Lung microvascular endothelial cell (primary cell): Measurements from ENCODE around the gene ELANE. TPM values are rescaled to one million over a fixed set of nuclear protein-coding genes. Genes with fewer than 3 reads are reported as not detected.
"Not testable (repeated sequence)": the region's sequence is repeated elsewhere in the genome, so short reads cannot be mapped to it uniquely, and the experiment has no call there.

Experiments
- DNase-seq, 2 donors: peaks; one replicate each; pipeline versions ENCODE4 v3.0.0 to v3.0.0-alpha.2; 2010; ENCODE audit warnings: low read depth in 2 of 2
- total RNA-seq: library from RNA; depleted of rRNA; stranded (reverse); fragments of >200 nt; gene quantifications from 2 replicates; pipeline ENCODE4 v1.2.1, GENCODE V29; 2014

Gene ELANE
- total RNA-seq, 1 donor from 2014 or later = not detected

DNA sequence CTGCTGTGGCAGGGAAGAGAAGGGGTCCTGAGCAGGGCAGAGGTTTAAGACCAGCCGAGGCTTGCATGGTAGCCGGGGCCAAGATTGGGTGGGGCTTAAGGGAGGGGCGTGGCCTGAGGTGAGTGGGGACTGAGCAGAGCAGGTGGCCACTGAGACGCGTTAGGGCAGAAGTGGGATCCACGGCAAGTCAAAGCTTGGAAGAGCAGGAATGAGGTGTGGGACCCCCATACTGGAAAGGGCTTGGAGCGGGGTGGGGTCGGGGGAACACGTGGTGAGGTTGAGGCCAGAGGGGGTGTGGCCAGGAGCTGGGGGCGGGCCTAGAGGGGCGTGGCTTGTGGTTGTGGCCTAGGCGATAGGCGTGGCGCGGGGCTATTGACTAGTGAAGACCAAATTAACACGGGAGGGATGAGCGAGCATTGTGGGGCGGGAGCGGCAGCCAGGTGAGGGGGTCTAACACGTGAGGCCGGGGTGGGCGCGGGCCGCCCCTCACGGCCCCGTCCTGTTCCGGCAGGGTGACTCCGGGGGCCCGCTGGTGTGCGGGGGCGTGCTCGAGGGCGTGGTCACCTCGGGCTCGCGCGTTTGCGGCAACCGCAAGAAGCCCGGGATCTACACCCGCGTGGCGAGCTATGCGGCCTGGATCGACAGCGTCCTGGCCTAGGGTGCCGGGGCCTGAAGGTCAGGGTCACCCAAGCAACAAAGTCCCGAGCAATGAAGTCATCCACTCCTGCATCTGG, 10.6 kb downstream of the ELANE start:
- DNase-seq = peak; percentile 62 to 68

DNA sequence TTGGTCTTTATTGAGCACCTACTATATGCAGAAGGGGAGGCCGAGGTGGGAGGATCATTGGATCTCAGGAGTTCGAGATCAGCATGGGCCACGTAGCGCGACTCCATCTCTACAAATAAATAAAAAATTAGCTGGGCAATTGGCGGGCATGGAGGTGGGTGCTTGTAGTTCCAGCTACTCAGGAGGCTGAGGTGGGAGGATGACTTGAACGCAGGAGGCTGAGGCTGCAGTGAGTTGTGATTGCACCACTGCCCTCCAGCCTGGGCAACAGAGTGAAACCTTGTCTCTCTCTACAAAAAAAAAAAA, 11.2 kb downstream of the ELANE start:
- DNase-seq = no peak

DNA sequence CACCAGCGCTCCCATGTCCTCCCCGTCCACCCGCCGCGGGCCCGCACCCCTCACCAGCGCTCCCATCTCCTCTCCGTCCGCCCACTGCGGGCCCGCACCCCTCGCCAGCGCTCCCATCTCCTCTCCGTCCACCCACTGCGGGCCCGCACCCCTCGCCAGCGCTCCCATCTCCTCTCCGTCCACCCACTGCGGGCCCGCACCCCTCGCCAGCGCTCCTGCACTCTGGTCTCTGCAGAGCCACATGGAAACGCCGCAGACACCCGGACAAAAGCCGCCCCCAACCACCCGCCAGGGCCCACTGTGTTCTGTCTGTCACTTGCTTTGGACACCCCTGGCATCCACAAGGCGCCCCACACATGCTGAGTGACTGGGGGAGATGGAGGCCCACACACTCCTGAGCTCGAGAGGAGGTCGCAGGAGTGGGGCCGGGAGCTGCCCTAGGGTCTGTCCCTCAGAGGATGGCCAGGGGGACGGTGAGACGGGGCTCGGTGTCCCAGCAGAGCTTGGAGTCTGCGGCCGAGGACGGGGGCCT, 14.7 kb downstream of the ELANE start:
- no peak for DNase-seq

DNA sequence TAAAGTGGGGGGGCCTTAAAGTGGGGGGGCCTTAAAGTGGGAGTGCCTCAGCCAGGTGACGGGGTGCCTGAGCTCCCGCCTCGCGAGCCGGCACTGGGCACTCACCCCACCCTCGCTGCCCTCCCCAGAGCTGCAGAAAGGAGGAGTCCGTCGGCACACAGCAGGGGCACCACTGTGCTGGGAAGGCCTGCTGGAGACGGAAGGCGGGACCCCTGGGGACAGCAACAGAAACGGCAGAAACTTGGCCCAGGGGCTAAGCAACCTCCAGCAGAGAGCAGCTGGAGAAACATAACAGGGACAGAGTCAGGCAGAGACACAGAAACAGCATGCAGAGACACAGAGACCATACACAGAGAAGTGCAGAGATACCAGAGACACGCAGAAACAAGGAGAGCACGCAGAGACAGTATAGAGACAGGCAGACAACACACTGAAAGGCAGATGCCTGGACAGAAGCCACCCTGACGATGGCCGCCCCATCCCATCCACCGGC, 15.2 kb downstream of the ELANE start:
- no peak for DNase-seq

DNA sequence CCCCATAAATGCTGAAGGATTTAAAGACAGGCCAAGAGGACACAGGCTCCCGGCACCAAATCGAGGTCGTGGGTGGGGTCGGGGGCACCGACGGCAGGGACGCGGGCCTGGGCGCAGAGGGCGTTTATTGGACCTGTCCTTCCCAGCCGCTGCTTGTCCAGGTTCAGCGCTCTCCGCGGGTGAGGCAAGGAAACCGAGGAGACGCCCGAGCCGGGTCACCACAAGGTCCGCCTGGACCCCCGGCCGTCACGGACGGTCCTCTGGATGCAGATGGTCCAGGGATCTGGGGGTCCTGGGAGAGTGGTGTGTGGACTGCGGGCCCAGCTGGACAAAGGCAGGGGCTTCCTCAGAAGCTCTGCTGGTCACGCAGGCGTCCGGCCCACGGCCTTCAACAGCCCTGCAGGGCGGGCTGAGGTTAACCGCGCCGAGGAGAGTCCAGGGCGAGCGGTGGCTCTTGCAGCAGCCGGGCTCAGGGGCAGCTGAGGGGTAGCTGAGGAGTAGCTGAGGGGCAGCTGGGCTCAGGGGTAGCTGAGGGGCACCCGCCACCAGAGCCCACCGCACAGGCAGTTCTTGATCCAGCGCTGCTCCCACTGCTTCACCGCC, 15.9 kb downstream of the ELANE start:
- no peak for DNase-seq

DNA sequence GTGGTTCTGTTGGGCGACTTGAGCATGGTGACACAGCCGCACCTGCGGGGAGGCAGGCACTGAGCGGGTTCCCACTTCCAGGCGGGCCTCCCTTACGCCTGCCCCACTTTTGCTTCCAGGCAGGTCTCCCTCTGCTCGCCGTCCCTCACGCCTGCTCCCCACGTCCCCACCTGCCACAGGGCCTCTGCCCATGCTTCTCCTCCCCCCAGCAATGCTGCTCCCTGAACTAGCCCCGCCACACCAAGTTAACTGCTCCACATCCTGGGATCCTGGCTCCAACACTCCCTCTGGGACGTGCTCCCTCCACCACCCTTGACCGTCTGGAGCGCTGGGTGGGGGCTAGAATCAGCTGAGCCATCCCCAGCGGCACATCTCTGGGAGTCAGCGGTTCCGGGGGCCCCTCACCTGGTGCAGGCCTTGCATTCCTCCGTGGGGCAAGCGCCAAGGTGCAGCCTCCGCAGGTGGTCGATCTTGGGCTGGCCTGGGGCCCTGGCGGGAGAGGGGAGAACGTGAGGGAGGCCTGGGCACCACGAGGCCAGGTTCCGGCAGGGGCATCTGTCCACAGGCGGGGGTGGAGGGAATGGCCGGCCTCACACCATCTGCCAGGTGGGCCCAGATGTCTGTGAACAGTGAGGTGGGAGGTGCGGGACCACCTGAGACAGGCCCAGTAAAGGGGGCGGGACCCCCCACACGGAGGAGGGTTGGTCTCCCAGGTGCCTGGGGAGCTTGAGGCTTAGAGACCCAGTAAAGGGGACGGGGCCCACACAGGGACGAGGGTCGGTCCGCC, 16.5 kb downstream of the ELANE start:
- no peak for DNase-seq

DNA sequence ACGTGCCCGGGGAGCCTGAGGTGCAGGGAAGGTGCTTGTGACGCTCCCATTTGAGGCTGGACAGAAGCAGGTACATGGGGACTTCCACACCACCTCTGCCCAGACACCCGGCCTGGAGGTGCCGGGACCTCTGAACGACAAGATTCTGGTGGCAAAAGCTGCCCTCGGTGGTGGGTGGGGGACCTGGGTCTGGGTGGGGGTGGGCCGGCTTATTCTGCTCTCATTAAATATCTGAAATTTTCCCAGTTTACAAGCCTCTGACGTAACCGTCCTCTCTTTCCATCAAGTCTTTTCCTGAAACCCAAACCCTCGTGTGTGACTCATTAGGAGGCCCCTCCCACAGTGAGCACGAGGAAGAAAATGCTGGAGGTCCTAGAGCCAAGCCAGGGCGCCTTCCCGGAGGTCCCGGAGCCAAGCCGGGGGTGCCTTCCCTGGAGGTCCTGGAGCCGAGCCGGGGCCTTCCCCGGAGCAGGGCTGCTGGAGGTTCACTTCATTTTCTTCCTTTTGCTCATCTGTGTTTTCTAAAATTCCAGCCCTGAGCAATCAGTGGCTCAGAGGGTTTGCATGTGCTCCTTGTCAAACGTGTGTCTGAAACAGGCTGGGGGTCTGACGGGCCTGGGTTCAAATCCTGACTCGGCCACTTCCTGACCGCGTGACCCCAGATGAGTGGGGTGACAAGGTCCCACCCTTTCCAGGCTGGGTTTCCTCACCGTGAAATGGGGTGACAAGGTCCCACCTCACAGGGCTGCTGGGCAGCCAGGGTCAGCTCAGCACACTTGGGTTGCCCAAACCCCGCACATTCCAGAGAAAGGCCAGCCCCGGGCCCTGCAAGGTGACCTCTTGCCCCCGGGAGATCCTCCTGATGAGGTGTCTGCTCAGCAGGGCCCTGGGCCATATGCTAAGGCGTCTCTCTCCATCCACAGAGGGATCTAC, 17.4 kb downstream of the ELANE start:
- DNase-seq = peak; percentile 90

DNA sequence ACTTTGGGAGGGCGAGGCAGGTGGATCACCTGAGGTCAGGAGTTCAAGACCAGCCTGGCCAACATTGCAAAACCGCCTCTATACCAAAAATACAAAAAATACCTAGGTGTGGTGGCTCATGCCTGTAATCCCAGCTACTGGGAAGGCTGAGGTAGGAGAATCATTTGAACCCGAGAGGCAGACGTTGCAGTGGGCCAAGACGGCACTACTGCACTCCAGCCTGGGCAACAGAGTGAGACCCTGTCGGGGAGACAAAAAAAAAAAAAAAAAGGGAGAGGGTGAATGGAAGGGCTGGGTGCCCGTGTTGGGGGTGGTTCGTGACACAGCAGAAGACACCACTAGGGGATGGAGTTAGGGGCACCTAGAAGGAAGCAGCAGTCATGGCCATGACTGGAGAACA, 18.2 kb downstream of the ELANE start:
- DNase-seq = no peak

DNA sequence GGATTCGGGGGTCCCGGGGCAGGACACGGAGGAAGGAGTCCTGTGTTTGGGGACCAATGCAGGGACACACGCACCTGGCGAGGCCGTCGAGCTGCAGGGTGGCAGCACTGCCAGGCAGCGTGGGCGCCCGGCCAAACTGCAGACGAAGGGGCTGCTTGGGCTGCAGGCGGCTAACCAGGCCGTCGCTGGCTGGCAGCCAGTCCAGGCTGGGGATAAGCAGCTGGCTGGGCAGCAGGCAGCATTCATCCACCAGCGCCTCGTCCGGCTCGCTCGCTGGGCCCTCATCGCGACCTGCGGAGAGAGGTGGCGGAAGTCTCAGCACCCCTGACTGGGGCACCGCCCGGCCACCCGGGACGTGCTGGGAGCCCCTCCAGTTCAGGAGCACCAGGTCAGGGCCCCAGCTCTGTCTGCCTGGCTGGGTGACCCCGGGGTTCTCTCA, 18.9 kb downstream of the ELANE start:
- peak in 1 of 2 donors; percentile 32 for DNase-seq

DNA sequence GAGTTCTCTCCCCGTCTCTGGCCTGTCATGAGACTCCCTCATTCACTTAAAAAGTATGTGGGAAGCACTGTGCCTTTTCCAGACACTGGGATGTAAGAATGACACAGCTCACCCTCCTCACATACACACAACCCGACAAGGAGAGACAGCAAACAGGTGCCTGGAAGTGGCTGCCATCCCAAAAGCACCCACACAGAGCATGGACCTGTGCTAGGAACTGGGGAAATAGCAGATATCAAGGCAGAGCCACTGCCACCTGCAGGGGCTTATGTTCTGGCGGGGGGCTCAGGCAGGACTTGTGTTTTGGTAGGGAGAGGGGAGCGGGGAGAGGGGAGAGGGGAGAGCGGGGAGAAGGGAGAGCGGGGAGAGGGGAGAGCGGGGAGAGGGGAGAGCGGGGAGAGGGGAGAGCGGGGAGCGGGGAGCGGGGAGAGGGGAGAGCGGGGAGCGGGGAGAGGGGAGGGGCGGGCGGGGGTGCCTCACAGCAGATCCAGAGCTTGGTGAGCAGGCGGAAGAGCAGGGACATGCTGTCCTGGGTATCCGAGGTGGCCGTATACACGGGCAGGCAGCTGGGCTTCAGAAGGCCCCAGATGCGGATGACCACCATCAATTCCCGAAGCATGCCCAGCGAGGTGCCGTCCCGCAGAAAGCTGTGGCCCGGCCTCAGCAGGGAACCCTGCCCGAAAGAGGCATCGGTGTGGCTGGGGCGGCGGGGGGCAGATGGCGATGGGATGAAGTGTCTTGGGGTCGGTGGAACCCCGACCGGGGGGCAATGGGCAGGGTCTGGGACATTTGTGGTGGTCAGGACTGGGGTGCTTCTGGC, 19.6 kb downstream of the ELANE start:
- peak in 1 of 2 donors; percentile 32 for DNase-seq

DNA sequence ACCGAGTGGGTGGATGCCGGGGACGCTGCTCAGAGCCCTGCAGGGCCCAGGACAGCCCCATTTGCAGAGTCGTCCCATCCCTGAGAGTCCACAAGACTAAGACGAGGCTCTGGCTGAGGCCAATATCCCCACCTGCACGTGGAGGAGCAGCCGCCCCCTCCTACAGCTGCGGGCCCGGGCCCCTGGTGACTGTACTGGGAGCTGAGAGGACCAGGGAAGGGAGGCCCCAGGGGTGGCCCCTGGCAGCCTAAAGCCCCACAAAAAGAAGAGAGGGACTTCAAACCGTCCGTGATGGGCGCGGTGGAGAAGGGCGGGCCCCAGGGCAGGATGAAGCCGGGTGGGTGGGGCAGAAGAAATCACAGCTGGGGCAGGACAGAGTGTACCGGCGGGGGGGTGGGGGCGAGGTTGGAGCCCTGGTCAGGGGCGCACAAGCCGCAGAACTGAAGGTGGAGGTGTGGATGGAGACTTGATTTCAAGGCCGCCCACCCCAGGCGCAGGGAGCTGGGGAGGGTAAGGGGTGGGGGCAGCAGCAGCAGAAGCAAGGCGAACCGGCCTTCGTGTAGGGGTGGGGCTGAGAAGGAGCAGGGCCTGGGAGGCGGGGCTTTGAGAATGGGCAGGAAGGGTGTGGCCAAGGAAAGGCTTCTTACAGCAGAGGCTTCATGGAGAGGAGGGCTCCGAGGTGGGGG, 20.3 kb downstream of the ELANE start:
- peak in 1 of 2 donors; percentile 71 for DNase-seq

DNA sequence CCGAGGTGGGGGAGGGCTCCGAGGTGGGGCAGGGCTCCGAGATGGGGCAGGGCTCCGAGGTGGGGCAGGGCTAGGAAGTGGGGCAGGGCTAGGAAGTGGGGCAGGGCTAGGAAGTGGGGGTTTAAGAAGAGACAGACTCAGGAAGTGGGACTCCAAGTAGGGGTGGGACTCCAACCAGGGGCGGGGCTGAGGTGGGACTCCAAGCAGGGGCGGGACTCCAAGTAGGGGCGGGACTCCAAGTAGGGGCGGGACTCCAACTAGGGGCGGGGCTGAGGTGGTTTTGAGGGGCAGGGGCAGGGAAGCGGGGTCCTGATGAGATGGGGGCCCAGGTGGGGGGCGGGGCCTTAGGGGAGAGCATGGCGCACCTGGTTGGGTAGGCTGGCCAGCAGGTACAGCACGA, 21.0 kb downstream of the ELANE start:
- DNase-seq = peak in 1 of 2 donors; percentile 54

DNA sequence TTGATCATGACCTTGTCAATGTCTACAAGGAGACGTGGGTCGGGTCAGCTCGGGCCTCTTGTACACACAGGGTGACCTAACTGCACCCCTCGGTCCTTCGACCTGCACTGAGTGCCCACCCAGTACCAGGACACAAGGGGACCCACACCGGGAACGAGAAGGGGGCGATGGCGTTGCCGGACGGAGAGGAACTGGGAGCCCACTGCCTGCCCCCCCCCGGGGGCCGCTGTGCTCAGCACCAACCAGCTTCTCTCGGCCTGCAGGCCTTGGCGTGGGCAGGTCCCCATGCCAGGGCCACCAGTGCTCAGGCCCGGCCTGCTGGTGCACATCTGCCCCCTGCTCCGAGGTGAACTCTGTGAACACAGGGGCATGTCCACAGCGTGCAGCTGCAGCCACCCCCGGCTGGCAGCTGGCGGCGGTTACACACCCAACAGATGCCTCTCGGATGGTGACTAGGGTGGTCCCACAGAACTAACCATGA, 21.5 kb downstream of the ELANE start:
- DNase-seq = no peak

DNA sequence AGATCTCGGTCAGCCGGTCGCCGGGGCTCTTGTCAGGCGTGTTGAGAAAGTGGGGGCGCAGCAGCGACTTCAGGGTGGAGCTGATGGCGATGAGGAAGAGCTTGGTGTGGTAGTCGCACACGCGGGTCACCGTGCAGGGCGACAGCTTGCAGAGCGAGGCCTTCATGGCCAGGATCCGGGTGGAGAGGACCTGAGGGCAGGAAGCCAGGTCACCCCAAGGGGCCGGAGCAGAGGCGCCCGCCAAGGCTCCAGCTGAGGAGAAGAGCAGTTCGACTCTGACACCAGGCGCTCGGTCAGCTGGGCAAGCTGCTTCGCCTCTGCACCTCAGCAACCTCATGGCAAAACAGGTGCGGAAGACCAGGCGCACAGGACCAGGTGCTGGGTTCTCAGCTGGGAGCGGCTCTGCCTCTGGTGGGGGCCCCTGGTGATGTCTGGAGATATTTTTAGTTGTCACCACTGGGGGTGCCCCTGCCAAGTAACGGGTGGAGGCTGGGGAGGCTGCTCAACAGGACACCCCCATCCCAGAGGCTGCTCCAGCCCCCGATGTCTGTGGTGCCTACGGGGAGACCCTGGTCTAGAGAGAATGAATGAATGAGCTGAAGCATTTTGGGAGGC, 23.3 kb downstream of the ELANE start:
- DNase-seq = no peak

DNA sequence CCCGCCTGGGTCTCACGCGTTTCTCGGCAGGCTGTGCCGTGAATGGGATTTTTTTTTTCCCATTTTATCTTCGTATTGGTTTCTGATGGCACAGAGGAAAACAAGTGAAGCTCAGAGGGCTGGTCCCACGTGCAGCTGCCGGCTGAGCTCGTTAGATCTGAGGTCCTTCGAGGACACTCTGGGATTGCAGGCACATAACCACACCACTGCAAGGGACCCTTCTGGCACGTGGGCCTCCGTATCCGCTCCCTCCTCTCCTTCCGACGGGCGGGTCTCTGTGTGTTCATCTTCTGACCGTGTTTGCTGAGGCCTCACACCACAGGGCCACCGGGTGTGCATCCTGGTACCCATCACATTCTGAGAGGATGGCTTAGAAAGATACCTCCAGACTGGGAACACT, 24.0 kb downstream of the ELANE start:
- DNase-seq = no peak

DNA sequence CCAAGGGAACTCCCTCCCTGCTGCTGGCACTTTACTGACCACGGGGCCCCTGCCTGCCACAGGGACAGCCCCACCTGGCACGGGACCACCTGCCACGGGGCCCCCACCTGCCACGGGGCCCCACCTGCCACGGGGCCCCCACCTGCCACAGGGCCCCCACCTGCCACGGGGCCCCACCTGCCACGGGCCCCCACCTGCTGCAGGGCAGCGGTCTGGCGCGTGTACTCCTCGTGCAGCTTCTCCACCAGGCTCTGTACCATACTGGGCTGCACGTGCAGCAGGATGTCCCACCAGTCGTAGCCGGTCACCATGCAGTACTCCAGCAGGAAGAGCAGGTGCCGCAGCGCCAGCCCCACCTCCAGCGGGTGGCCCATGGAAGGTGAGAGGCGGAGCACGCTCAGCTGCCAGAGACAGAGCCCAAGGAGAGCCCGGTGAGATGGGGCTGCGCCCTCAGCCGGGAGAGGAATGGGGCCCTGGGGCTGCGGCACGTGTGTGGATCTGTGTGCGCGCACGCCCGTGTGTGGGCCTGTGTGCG, 24.7 kb downstream of the ELANE start:
- no peak for DNase-seq

DNA sequence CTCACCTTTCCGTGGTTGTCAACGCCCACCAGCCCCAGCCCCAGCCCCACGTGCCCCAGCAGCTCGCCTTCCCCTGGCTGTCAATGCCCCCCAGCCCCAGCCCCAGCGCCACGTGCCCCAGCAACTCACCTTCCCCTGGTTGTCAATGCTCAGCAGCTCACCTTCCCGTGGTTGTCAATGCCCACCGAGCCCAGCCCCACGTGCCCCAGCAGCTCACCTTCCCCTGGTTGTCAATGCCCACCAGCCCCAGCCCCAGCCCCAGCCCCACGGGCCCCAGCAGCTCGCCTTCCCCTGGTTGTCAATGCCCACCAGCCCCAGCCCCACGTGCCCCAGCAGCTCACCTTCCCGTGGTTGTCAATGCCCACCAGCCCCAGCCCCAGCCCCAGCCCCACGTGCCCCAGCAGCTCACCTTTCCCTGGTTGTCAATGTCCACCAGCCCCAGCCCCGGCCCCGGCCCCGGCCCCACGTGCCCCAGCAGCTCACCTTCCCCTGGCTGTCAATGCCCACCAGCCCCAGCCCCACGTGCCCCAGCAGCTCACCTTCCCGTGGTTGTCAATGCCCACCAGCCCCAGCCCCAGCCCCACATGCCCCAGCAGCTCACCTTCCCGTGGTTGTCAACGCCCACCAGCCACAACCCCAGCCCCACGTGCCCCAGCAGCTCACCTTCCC, 26.0 kb downstream of the ELANE start:
- not testable (repeated sequence) for DNase-seq
